GM19328 (cell line): ENCODE measurements around the gene GPR176.

Source experiments
- ATAC-seq: cut with Tn5 transposase; IDR thresholded peaks from one replicate; pipeline ENCODE4 v1.9.1; 2021; ENCODE audit warnings: mild to moderate bottlenecking, moderate library complexity; ENCODE audit not compliant: unreplicated experiment

The GPR176 gene

GRCh38 chr15:39785841-39786240 lies 134.2 kb downstream of the GPR176 start:
- no peak for ATAC-seq

- no peak for ATAC-seq
These were observed 134.9 kb downstream of the GPR176 start for GRCh38 chr15:39785139-39785538.

- ATAC-seq, result no peak
These were observed 135.4 kb downstream of the GPR176 start for GRCh38 chr15:39784638-39785037.

- no peak for ATAC-seq
These were observed 135.9 kb downstream of the GPR176 start for GRCh38 chr15:39784125-39784524.

- ATAC-seq, result no peak
These were observed 136.7 kb downstream of the GPR176 start for GRCh38 chr15:39783244-39783820.

- peak; percentile 99 for ATAC-seq
These were observed 137.5 kb downstream of the GPR176 start, which contains the start of gene FSIP1 for GRCh38 chr15:39782441-39783138. FSIP1 (minus strand) TSS chr15:39782841; CDS start chr15:39776524, 6,317 bp downstream.

- ATAC-seq, result no peak
These were observed 138.1 kb downstream of the GPR176 start for GRCh38 chr15:39781967-39782302.

- no peak for ATAC-seq
These were observed 138.7 kb downstream of the GPR176 start for GRCh38 chr15:39781147-39781966.

GRCh38 chr15:39778021-39778420 lies 142.0 kb downstream of the GPR176 start:
- no peak for ATAC-seq

- ATAC-seq, result no peak
These were observed 142.6 kb downstream of the GPR176 start for GRCh38 chr15:39777496-39777895.

GRCh38 chr15:39776068-39776467 lies 144.0 kb downstream of the GPR176 start:
- ATAC-seq, result no peak

- no peak for ATAC-seq
These were observed 145.3 kb downstream of the GPR176 start for GRCh38 chr15:39774688-39775267.

- no peak for ATAC-seq
These were observed 149.0 kb downstream of the GPR176 start for GRCh38 chr15:39770748-39771689.

GRCh38 chr15:39767921-39768320 lies 152.1 kb downstream of the GPR176 start:
- no peak for ATAC-seq

- no peak for ATAC-seq
These were observed 159.1 kb downstream of the GPR176 start for GRCh38 chr15:39761006-39761405.

GRCh38 chr15:39756806-39757522 lies 163.1 kb downstream of the GPR176 start:
- no peak for ATAC-seq

GRCh38 chr15:39752991-39753390 lies 167.1 kb downstream of the GPR176 start:
- no peak for ATAC-seq

- ATAC-seq, result no peak
These were observed 167.8 kb downstream of the GPR176 start for GRCh38 chr15:39752246-39752645.
